ENCODE measurements around the gene ZCCHC12.

DNA sequence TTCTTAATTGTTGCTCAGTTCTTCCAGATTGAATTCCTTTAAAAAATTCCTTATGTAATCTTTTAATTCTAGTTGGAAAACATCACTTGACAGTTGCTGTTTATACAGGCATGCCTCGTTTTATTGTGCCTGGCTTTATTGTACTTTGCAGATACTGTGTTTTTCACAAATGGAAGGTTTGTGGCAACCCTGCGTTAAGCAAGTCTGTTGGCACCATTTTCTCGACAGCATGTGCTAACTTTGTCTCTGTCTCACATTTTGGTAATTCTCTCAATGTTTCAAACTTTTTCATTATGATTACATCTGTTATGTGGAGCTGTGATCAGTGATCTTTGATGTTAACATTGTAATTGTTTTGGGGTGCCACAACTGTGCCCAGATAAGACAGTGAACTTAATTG, 33.4 kb downstream of the ZCCHC12 start:
- no peak for TF ChIP-seq POLR2AphosphoS5 (IDR thresholded peaks at IDR 0.05; ENCODE audit: low read depth, low read length)
- TF ChIP-seq POU2F2 (IDR thresholded peaks at IDR 0.05; ENCODE audit: low read depth, low read length), result no peak
- TF ChIP-seq POLR2A (IDR thresholded peaks at IDR 0.05; ENCODE audit: low read depth, low read length), result no peak
- TF ChIP-seq PAX5 (IDR thresholded peaks at IDR 0.05; ENCODE audit: insufficient read depth, low read length, severe bottlenecking), result no peak
- TF ChIP-seq TAF1 (IDR thresholded peaks at IDR 0.05; ENCODE audit: low read depth, low read length), result no peak
- no peak for TF ChIP-seq SPI1 (IDR thresholded peaks at IDR 0.05; ENCODE audit: low read depth, low read length)

Data from GM12891 (cell line).